GM12878 (cell line): ENCODE data around the gene ITPR3.
"Not testable (repeated sequence)": the region's sequence is repeated elsewhere in the genome, so short reads cannot be mapped to it uniquely, and the experiment has no call there.

Experiments used
- ASH2L ChIP-seq: fragments of 300-600, 200-600 bp; sonication (generic); IDR thresholded peaks from 2 replicates; pipeline ENCODE4 v1.6.1; 2017; ENCODE audit warnings: low read depth, mild to moderate bottlenecking, borderline replicate concordance
- CTCF ChIP-seq, 3 experiments: IDR thresholded peaks in 2 of 3; conservative IDR thresholded peaks in 1 of 3; 2 replicates each; pipeline ENCODE4 v1.5.1; 2011; ENCODE audit warnings: low read depth in 3 of 3, low read length in 3 of 3, mild to moderate bottlenecking in 3 of 3, control low read depth in 2 of 3, moderate library complexity in 2 of 3, inconsistent platforms in 1 of 3, mixed read lengths in 1 of 3; ENCODE audit not compliant: control insufficient read depth in 2 of 3, insufficient read depth in 1 of 3; ENCODE audit errors: extremely low read depth in 1 of 3
- ESRRA ChIP-seq: IDR thresholded peaks from 2 replicates; pipeline ENCODE4 v1.6.1; 2012; ENCODE audit warnings: mild to moderate bottlenecking, low read length, improper control_type of control experiment
- FOXK2 ChIP-seq: fragments of 450-650 bp; IDR thresholded peaks from 2 replicates; pipeline ENCODE4 v1.6.1; 2017; ENCODE audit warnings: mild to moderate bottlenecking, moderate library complexity
- HDGF ChIP-seq: fragments of 450-650 bp; IDR thresholded peaks from 2 replicates; pipeline ENCODE4 v1.6.1; 2016; ENCODE audit warnings: antibody characterized with exemption
- IKZF1 ChIP-seq: fragments of 450-650 bp; conservative IDR thresholded peaks from 2 replicates; pipeline ENCODE4 v1.6.1; 2017; ENCODE audit warnings: antibody characterized with exemption, mild to moderate bottlenecking
- MXI1 ChIP-seq: fragments of 150-350 bp; IDR thresholded peaks from 2 replicates; pipeline ENCODE4 v1.6.1; 2011; ENCODE audit warnings: low read depth, mild to moderate bottlenecking, inconsistent platforms, low read length, improper control_type of control experiment
- NR2C2 ChIP-seq: IDR thresholded peaks from 2 replicates; pipeline ENCODE4 v1.6.1; 2011; ENCODE audit warnings: borderline replicate concordance, low read depth; ENCODE audit not compliant: control insufficient read depth, insufficient read length
- RCOR1 ChIP-seq: conservative IDR thresholded peaks from 2 replicates; pipeline ENCODE4 v1.6.1; 2012; ENCODE audit warnings: low read depth, low read length, improper control_type of control experiment
- STAT3 ChIP-seq: IDR thresholded peaks from 2 replicates; pipeline ENCODE4 v1.6.1; 2011; ENCODE audit warnings: low read depth, low read length, improper control_type of control experiment
- ZZZ3 ChIP-seq: IDR thresholded peaks from 2 replicates; pipeline ENCODE4 v1.6.1; 2011; ENCODE audit warnings: low read depth; ENCODE audit not compliant: control insufficient read depth, insufficient read length

GRCh38 chr6:33631521-33631920 lies 10.4 kb downstream of the ITPR3 start:
- not testable (repeated sequence) for TF ChIP-seq CTCF (IDR thresholded peaks at IDR 0.05 in 2 of 3, conservative IDR thresholded peaks at IDR 0.05 in 1 of 3; ENCODE audit: control insufficient read depth in 2 of 3, extremely low read depth in 1 of 3, insufficient read depth in 1 of 3, low read depth in 3 of 3, low read length in 3 of 3); MXI1; ESRRA; ASH2L; HDGF; RCOR1; IKZF1; FOXK2; ZZZ3; NR2C2; STAT3
